ENCODE results near the gene RAET1L.
A peak's percentile ranks its signal among the peaks of the same experiment; 100 is the strongest.
"Not testable (repeated sequence)": the region's sequence is repeated elsewhere in the genome, so short reads cannot be mapped to it uniquely, and the experiment has no call there.

Gene RAET1L

DNA sequence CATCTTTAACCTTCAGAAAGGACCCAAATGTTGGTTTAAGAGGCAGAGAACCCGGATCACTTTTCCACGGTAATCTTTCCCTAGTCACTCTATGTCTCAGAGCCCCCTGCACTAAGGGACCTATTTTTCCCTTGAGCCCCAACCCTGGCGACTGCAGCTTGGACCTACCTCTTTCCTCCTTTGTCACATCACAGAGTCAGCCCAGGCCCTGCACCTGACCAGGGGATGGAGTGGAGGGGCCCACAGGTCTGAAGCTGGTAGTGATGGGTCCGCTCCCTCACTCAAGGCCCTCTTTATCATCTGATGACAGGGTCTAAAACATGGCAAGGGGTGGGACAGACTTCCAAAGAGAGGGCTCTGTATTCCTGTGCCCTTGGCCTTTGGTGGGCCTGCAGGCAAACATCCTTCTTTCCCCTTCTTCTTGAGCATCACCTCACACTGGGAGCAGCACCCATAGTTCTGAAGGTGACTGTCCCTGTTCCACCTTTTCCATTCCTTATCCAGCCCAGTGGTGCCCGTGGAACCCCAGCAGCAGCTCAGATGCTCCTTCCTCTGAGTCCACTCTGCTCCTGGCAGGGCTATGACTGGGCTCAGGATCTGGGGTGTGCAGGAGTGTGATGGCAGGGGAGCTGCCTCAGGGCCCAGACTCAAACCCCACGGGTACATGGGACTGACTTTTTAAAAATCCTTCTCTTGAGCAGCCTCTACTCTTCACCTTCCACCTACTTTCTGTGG lies 6.3 kb downstream of the RAET1L start:
- no peak overlapping the region for H3K4me3 ChIP-seq (ENCODE audit: low read depth, low read length)

DNA sequence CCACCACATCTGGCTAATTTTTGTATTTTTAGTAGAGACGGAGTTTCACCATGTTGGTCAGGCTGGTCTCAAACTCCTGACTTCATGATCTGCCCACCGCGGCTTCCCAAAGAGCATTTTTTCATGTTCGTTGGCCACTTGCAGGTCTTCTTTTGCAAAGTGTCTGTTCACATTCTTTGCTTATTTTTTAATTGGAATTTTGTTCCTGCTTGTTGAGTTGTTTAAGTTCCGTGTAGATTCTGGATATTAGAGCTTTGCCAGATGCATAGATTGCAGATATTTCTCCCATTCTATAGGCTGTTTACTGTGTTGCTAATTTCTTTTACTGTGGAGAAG lies 8.2 kb downstream of the RAET1L start:
- not testable (repeated sequence) for H3K4me3 ChIP-seq (ENCODE audit: low read depth, low read length)

DNA sequence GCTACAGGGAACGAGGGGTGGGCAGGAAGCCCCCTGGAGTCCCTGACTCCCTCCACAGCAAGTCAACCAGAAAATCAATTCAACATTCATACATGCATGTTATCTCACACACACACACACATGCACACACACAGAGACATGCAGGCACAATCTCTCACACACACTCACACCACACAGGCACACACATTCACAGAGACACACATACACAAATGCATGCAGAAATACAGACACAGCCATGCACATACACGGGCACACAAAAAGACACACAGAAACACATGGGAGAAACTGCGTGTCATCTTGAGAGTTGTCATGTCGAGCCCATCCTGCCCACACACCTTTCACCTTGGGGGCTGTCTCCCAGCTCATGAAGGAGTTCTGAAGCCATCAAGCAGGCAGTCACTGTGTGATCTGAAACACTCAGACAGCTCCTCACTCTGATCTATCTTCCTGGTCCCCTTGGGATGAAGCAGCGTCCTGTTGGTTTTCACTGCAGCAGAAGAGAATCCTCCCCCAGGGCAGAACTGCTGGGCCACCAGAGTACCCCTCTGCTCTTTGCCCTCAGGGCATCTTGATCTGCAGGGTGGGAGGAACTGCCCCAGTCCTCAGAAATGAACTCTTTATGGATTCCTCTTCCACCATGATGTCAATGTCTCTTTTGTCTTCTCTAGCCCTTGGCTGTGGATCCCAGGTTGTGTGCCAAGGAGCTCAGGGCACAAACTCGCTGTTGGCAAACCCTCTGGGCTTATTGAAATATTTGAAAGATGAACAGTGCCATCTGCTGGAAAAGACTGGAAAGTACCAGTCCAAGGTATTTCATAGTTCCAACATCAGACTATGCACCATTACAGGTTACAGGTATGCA lies 8.8 kb downstream of the RAET1L start:
- no peak overlapping the region for H3K4me3 ChIP-seq (ENCODE audit: low read depth, low read length)

DNA sequence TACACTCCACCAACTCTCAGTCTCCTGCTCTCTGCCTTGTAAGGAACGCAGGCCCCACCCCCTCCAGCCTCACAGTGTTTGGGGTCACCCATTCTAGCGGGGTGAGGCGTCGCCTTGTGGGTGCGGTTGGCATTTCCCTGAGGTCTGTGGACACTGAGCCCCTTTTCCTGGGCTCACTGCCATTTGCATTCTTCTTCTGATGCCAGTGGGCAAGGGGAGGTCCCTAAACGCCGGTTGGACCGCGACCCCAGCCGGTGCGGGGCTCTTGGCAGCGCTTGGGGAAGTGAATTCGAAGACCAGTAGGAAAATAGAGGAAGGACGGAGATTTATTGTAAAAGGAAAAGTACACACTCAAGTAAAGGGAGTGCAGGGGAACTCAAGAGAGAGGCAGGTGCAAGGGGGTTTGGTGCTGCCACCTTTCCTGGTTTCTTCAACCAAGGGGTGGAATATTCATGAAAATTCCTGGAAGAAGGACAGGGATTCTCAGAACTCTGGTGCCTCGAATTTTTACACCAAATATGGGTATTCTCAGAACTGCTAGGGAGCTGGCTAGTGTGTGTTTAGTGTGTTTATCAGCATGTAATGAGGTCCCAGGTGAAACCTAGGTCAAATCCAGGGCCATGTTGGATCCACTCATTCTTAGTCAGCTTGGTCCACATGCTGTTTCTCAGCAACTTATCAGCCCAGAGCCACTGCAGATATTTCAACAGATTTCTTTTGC lies 9.9 kb downstream of the RAET1L start:
- not testable (repeated sequence) for H3K4me3 ChIP-seq (ENCODE audit: low read depth, low read length)

DNA sequence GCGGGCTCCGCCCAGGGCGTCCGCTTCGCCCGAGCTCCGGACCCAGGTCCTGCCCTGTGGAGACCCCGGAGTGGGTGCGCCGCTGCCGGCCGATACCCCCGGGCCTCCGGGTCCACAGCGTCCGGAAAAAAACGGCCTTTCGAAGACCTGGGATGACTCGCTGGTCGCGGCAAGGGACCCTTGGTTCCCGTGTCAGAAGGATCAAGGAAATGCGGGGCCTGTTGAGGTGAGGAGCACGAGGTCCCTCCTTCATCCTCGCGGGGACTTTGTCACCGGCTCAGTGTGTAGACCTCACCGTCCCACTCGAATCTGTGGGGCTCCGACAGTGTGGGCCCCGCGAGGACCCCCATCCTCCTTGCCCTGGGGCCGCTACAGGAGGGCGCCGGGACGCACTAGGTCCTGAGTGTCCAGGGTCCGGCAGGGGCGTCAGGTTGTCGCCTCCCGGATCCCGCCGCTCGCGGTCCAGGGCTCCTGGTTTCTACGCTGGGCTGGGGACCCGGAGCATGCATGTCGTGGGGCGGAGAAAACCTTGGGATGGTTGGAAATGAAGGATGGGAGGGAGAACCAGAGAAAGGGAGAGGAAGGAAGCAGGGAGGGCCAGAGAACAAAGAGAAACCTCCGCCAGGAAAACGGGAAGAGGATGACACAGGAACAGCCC lies 10.6 kb downstream of the RAET1L start:
- not testable (repeated sequence) for H3K4me3 ChIP-seq (ENCODE audit: low read depth, low read length)

DNA sequence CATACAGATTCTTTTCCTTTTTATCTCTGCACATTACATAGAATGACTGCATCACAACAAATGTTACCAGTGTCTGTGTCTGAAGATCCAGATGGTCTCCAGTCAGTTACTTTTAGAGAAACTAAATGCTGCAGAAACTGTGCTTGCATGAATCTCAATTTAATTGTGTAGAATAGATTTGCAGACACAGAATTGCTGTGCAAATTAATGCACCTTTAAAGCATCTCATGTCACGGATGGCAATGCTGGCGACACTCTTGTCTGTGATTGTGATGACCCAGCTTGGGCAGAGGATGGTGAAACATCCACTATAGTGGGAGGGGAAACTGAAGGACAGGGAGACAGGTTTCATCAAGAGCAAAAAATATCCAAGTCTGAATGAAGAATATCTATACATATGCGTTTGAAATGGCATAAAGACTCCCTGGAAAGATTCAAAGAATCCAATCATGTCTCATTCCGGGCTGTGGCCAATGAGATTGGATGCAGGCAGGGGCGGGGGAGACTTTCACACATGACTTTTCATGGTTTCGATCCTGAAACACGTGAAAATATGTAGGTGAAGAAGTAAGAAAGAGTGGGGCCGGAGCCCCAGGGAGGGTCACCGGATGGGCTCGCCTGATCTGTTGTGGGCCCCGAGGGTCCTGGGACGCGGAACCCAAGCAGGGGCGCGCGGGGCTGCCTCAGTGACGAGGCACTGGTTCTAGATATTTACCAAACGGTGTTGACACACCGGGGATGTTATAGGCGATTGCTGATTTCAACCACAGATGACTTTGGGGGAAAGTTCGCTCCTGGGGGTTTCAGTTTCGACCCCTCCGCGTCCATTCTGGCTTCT lies 11.3 kb downstream of the RAET1L start:
- not testable (repeated sequence) for H3K4me3 ChIP-seq (ENCODE audit: low read depth, low read length)

DNA sequence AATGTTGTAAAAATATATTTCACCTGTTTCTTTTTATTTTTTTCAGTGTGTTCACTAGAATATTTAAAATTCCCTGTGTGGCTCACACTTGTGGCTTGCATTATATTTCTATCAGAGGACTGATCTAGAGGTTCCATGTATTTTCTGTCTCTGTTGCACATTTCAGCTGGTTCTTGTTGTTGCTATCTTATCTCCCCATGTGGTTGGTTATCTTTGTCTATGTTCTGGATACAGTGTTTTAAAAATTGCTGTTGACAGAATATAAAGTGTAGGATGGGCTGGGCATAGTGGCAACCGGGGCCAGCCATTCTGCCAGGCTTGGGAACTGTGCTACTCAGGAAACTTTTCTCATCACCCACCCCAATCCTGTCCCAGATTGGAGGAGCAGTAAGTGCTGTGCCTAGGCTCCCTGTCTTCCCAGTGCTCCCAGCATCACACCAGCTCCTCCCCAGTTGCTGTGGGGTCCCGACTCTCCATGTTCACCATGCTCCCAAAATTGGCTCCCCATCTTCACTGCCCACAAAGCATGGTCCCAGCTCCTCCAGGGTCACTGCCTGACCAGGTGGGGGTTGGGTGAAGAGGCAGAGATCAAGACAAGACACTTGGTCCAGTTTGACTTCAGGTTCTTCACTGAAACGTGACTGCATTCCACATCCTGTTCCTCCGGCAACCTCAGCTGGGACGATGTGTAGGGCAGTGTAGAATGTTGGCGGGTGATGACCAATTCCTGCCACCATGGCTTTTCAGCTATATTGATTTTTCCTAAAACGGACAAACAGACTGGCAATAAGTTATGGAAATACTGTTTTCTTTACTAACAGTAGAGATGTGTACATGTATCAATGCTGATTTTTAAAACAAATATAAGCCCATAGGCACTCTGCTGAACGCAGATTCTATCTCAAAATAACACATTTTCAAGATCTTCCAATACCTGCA lies 12.2 kb downstream of the RAET1L start:
- H3K4me3 ChIP-seq (ENCODE audit: low read depth, low read length), result not testable (repeated sequence)

DNA sequence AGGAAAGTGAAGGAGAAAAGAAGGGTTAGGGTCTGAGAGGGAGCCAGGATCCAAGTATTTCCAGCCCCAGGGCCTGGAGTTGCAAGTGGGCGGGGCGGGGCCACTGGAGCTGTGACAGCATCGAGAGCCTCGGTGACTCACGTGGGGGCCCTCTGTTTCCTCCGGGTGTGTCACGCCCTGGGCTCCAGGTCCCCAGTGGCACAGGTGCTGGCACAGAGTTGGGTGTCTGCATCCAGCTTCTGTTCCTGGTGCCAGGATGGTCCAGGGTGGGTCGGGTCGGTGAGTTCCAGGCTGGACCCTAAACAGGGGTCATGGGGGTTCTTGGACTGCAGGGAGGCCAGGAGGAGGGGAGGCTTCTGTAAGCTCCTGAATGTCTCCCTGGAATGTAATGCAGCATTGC lies 16.7 kb downstream of the RAET1L start:
- no peak overlapping the region for H3K4me3 ChIP-seq (ENCODE audit: low read depth, low read length)

DNA sequence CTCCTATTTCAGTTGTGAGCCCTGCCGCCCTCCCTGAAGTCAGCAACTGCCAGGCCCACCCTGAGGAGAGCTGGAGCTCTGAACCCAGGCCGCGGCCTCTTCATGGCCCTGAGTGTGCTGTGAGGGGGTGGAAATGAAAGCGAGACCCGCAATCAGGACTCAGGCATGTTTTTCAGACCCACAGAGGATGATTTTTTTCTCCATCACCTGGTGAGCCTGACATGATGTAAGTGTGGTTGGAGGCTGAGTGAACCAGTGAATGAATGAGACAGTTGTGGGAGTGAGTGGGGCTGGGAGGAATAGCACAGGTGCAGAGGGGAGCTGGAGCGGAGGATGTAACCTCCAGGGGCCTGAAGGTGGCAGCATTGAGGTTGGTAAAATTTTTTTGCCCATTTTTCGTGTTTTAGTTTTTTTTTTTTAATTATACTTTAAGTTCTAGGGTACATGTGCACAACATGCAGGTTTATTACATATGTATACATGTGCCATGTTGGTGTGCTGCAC lies 18.3 kb downstream of the RAET1L start:
- H3K4me3 ChIP-seq (ENCODE audit: low read depth, low read length), result no peak overlapping the region

DNA sequence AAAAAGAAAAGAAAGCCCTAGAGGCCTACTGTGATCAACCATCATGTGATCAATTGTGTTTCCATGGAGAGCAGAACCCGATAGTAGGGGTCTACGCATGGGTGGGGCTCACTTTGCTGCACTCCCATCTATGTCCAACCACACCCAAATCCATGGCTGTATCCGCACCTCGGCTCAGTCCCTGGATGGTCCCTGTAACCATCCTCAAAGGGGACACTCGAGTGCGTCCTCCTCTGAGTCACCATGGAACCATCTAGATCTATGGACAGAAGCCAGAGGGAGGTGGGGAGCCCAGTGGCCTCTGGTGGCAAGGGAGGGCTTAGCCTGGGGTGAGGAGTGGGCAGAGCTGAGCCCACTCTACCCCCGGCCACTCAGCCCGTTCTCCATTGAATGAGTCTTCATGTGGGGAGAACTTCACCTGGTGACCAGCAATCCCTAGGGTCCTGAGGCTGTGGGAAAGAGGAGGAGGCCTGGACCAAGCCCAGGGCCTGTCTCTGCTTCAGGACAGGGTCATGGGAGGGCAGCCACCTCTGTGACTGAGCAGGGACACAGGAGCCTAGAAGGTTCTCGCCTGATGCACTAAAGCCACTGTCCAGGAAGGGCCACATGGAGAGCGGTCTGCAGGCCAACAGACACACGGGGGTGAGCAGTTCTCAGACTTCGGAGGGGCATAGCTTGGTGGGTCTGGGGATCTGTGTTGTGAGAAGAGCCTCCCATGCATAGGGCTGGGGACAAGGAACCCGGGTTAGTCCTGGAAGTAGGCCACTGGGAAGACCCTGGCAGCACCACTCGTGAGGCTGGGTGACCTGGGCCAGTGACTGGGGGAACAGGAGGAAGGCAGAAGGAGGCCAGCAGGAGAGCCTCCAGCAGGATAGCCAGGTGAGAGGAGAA lies 19.3 kb downstream of the RAET1L start:
- H3K4me3 ChIP-seq (ENCODE audit: low read depth, low read length), result peak overlapping the region; percentile 53

DNA sequence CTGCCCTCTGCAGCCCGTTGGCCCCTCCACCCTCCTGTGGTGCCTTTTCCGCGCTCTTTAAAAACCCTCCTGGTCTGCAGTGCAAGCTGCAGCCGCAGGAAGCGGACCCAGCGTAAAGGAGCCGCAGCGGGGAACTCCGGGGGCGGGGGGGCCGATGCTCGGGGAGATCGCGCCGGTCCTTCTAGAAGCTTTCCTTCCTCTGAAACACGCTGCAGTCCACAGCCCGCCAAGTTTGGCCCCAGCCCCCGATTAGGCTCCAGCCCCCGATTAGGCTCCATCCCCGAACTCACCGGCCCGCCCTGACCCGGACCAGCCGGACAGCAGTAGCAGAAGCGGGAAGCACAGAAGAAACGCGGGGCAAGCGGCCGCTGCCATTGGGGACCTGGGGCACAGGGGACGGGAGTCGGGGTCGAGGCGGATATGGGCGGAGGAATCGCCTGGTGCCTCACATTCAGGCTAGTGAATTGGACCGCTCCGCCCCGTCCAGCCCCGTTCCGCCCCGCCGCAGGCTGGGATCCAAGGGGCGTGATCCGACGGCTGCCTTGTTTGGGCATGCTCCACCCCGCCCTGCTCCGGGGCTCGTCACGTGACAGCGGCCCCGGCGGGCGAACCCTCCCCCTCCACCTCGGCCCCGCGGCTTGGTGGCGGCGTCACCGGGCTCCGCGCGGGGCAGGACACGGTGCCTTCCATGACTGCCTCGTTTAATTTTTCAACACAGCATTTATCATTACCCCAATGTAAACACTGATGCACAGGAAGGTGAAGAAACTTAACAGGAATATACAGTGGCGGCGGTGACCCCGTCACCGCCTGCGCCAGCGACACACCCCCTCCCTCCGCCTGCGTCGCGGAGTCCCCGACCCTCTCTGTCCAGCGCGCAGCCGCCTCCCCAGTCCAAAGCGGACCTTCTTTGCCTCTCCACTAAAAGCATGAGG lies 20.3 kb downstream of the RAET1L start:
- H3K4me3 ChIP-seq (ENCODE audit: low read depth, low read length), result peak overlapping the region; percentile 53

DNA sequence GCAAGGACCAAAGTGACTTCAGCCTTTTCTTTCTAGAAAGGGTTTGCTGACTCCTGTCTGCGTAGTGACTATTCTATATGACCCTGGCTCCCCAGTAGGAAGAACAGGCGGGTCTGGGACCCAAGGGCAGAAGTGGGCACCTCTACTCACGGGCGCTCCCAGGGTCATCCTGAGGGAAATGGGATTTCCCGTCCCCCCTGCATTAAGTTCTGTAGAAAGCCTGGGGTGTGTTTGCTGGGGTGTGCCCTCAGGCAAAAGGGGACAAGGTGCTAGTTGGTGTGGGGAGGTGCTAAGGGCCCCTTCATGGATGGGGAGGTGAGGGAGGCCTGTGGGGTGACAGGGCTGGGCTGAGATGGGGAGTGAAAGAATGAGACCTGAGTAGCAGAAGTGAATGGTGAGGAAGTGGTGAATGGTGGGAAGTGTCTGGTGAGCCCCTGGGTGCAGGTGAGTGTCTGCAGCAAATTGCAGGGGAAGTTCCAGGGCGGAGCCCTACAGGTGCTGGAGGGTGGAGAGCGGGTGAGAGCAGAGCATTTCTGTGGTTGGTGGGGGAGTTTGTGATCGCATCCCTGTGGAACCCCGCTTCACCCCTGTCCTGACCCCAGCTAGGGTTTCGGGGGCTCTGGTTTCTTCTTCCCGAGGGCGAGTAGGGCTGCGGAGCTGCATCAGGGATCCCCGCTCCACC lies 21.1 kb downstream of the RAET1L start:
- H3K4me3 ChIP-seq (ENCODE audit: low read depth, low read length), result peak overlapping the region; percentile 53

DNA sequence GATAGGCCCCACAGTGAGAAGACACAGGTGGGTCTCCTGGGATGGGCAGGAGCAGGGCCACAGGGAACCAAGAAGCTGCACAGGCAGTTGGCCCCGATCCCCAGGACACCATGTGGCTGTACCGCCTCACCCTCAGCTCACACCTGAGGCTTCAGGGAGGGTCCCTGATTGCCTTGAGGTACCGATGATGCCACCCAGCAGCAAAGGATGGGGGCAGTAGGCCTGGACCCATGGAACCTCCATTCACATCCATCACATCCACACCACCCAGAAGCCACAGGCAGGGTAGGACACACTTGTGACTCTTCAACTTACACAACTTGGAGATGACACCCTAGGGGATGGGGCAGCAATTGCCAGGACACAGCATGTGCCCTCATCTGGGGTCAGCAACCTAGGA lies 21.7 kb downstream of the RAET1L start:
- not testable (repeated sequence) for H3K4me3 ChIP-seq (ENCODE audit: low read depth, low read length)

DNA sequence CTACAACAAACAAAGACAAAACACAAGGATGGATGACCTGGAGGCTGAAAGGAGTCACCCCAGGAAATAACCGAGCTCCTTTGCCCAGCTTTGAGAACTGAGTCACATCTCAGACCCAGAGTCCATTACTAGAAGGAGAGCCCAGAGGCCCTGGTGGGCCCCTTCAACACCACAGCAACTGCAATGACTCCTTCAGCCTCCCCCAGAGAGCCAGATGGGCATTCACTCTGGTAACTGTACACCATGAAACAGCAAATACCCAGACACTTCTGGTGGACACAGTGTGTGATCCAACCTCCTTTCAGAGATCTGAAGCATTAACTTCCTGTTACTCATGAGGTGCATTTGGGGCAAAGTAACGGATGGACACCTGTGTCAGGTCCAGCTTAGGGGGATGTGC lies 22.6 kb downstream of the RAET1L start:
- H3K4me3 ChIP-seq (ENCODE audit: low read depth, low read length), result no peak overlapping the region

DNA sequence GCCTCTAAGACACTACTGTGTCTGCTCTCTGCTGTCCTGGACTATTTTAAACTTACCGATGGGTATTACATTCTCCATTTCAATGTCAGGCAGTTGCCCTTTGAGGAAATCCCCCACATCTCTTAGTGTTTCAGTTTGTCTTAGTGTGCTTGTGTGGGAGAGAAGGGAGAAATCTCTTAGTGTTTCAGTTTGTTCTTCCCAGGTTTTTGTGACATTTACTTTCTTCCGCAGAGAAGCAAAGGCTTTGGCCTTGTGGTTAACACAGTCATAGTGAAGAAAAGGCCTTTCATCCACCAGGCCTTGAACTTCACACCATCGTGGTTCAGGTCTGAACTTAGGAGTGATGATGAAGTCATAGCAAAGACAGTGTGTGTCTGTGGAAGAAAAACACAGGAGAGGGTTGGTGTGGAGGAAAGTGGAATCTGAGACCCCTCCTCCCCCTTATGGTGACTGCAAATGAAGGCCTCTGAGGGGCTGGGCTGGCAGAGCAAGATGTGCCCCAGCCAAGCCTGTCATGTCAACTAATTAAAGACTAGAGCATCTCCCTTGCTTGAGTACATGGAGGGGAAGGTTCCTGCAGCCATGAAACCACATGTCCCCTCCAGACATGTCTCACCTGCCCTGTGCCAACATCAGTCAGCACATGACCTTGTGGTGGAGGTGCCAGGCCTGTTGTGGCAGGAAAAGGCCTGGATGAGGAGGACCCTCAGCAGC lies 23.9 kb downstream of the RAET1L start:
- H3K4me3 ChIP-seq (ENCODE audit: low read depth, low read length), result no peak overlapping the region

DNA sequence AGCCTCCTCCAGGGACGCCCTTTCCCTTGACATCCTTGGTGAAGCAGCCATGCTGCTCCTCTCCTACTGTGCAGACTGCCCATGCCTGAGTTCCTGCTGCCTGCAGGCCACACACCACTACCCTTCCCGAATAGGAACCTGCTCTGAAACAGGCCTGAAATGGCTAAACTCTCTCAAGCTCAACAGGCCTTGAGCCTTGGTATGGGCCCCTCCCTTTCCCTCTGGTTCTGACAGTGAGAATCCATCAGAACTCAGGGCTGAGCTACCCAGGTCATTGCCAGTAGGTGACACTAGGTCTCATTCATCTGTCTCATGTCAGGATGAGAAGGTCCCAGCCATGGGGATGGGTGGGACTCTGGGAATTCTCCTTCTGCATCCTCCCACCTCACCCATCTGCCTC lies 25.7 kb downstream of the RAET1L start:
- H3K4me3 ChIP-seq (ENCODE audit: low read depth, low read length), result no peak overlapping the region

Measured in iPS-11a (cell line).